WERI-Rb-1 (cell line): Measurements from ENCODE around the gene ITPA.

Source experiments
- DNase-seq: peaks from one replicate; pipeline ENCODE4 v3.0.0-alpha.2; 2020
- H3K27ac ChIP-seq: fragments of 250-450 bp; sonication (Bioruptor Pico); 2 replicates; pipeline ENCODE4 v1.5.1; 2020; ENCODE audit warnings: mild to moderate bottlenecking, moderate library complexity
- H3K27me3 ChIP-seq: fragments of 250-450 bp; sonication (Bioruptor Pico); 2 replicates; pipeline ENCODE4 v1.5.1; 2021; ENCODE audit warnings: mild to moderate bottlenecking, low read depth, moderate library complexity; ENCODE audit not compliant: insufficient read depth, severe bottlenecking
- H3K36me3 ChIP-seq: fragments of 250-450 bp; sonication (Bioruptor Pico); 2 replicates; pipeline ENCODE4 v1.5.1; 2020; ENCODE audit warnings: mild to moderate bottlenecking, moderate library complexity
- H3K4me3 ChIP-seq: 2 replicates; pipeline ENCODE4 v1.5.1; 2011; ENCODE audit warnings: low read depth, mild to moderate bottlenecking, control low read depth, low read length
- H3K9me3 ChIP-seq: fragments of 250-450 bp; sonication (Bioruptor Pico); 2 replicates; pipeline ENCODE4 v1.5.1; 2021; ENCODE audit warnings: mild to moderate bottlenecking, moderate library complexity; ENCODE audit not compliant: severe bottlenecking
- TF ChIP-seq, protein P1 (sequence below): IDR thresholded peaks from 2 replicates; pipeline ENCODE4 v1.5.1; 2011; ENCODE audit warnings: low read depth, mild to moderate bottlenecking, control low read depth, inconsistent platforms, low read length

ITPA gene

GRCh38 chr20:3258429-3258828 is 49.1 kb downstream of the ITPA start:
- H3K36me3 ChIP-seq, result peaks cover 7% of the 10 kb centered on the region
- no peaks in the 10 kb centered on the region for H3K27me3 ChIP-seq
- TF ChIP-seq, protein P1, sequence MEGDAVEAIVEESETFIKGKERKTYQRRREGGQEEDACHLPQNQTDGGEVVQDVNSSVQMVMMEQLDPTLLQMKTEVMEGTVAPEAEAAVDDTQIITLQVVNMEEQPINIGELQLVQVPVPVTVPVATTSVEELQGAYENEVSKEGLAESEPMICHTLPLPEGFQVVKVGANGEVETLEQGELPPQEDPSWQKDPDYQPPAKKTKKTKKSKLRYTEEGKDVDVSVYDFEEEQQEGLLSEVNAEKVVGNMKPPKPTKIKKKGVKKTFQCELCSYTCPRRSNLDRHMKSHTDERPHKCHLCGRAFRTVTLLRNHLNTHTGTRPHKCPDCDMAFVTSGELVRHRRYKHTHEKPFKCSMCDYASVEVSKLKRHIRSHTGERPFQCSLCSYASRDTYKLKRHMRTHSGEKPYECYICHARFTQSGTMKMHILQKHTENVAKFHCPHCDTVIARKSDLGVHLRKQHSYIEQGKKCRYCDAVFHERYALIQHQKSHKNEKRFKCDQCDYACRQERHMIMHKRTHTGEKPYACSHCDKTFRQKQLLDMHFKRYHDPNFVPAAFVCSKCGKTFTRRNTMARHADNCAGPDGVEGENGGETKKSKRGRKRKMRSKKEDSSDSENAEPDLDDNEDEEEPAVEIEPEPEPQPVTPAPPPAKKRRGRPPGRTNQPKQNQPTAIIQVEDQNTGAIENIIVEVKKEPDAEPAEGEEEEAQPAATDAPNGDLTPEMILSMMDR, result no peak
- H3K9me3 ChIP-seq, result no peaks in the 10 kb centered on the region
- H3K27ac ChIP-seq, result no peak overlapping the region
- DNase-seq, result no peak
- no peak overlapping the region for H3K4me3 ChIP-seq

GRCh38 chr20:3262566-3262965 is 53.3 kb downstream of the ITPA start:
- H3K4me3 ChIP-seq, result no peak overlapping the region
- no peaks in the 10 kb centered on the region for H3K27me3 ChIP-seq
- no peak overlapping the region for H3K27ac ChIP-seq
- TF ChIP-seq, protein P1, result no peak
- H3K9me3 ChIP-seq, result no peaks in the 10 kb centered on the region
- no peak for DNase-seq
- peaks cover 3% of the 10 kb centered on the region for H3K36me3 ChIP-seq

DNA sequence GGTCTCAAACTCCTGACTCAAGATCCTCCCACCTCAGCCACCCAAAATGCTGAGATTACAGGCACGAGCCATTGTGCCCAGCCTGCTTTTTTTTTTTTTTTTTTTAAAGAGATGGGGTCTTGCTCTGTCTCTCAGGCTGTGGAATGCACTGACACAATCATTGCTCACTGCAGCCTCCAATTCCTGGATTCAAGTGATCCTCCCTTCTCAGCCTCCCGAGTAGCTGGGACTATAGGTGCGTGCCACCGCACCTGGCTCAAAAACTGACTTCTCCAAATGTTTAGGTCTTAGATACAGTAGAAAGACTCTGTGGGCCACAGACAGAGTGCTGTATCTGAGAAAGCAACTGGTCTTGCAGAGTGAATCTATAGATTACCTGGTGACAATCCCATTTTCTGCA is 60.8 kb downstream of the ITPA start:
- Histone ChIP-seq H3K4me3 (no peak overlapping the region), H3K36me3 (no peaks in the 10 kb centered on the region; the same call in 1 of the 2 replicates)
- DNase-seq, result no peak

GRCh38 chr20:3273371-3273770 is 64.1 kb downstream of the ITPA start:
- H3K27me3 ChIP-seq, result no peaks in the 10 kb centered on the region
- no peak overlapping the region for H3K27ac ChIP-seq
- no peak for DNase-seq
- H3K4me3 ChIP-seq, result no peak overlapping the region
- no peaks in the 10 kb centered on the region; the same call in 1 of the 2 replicates for H3K36me3 ChIP-seq
- H3K9me3 ChIP-seq, result no peaks in the 10 kb centered on the region
- TF ChIP-seq, protein P1, result no peak

More for the DNA sequence above, 60.8 kb downstream of the ITPA start:
- Histone ChIP-seq H3K27ac (no peak overlapping the region), H3K9me3 (no peaks in the 10 kb centered on the region), H3K27me3 (no peaks in the 10 kb centered on the region)
- TF ChIP-seq, protein P1, result no peak
